GM10266 (cell line): ENCODE measurements around the gene SLC16A13.

Source experiments
- DNase-seq: peaks from one replicate; pipeline ENCODE4 v3.0.0; 2012; ENCODE audit errors: extremely low spot score
- TF ChIP-seq, protein P1 (sequence below): IDR thresholded peaks from 2 replicates; pipeline ENCODE4 v1.5.1; 2012; ENCODE audit warnings: mild to moderate bottlenecking, low read depth; ENCODE audit not compliant: control insufficient read depth, insufficient read depth; ENCODE audit errors: missing control alignments

SLC16A13 gene

DNA sequence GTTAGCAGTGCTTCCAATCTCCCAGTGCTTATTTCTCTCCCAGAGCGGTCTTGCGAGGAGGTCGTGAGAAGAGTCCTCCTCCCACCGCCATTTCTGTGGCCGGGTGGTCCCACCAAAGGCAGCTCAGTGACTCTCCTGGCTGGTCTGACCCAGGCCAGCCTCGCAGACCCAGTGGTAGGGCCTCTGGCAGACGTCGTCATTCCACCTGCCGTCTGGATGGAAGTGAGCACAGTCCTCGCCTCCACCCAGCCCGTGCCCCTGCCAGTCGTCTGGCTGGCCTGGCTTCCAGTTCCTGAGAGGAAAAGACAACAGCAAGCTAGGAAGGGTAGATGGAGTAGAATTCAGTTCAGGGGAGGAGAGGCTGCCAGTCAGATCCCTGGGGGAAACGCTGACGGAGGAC is 39.1 kb downstream of the SLC16A13 start:
- TF ChIP-seq, protein P1, sequence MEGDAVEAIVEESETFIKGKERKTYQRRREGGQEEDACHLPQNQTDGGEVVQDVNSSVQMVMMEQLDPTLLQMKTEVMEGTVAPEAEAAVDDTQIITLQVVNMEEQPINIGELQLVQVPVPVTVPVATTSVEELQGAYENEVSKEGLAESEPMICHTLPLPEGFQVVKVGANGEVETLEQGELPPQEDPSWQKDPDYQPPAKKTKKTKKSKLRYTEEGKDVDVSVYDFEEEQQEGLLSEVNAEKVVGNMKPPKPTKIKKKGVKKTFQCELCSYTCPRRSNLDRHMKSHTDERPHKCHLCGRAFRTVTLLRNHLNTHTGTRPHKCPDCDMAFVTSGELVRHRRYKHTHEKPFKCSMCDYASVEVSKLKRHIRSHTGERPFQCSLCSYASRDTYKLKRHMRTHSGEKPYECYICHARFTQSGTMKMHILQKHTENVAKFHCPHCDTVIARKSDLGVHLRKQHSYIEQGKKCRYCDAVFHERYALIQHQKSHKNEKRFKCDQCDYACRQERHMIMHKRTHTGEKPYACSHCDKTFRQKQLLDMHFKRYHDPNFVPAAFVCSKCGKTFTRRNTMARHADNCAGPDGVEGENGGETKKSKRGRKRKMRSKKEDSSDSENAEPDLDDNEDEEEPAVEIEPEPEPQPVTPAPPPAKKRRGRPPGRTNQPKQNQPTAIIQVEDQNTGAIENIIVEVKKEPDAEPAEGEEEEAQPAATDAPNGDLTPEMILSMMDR: no peak
- no peak for DNase-seq

DNA sequence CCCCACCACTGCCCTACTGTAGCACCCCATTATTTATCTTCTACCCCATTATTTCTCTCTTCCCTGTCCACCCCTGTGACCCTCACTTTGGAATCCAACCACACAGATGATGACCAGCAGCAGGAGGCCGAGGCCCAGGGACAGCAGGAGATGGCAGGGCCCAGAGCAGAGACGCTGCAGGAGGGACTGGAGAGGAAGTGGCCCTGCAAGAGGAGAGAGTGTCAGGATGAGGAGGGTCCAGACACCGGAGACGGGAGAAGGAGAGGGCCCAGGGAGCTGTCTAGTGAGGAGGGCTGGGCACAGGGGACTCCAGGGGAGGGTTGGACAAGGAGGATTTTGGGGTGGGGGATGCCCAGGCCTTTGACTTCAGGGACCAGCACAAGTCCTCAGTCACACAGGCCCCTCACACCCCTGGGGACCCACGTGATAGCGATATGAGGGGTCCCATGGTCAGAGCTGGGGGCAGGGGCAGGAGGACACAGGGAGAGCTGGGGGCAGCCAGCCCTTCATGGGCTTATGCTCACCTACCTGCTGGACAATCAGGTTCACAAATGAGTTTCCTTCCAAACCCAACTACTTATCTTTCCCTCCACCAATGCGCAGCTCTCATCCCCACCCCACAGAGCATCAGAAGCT is 42.2 kb downstream of the SLC16A13 start:
- TF ChIP-seq, protein P1: no peak
- DNase-seq: no peak

DNA sequence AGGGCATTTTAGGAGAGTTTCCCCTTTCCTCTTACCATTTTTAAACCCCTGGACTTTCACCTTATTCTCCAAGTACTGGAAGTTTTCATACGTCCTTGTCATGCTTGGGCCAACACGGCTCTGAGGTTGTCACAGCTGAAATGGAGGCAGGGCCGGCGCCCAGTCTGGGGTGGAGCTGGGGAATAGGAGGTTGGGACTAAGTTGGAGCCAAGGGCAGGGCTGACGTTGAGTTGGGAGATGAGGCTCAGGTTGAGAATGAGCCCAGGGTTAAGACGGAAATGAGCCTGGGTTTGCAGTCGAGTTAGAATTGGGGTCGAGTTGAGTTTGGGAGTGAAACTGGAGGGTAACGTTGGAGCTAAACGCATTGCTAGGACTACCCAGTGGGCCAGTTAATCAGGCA is 42.9 kb downstream of the SLC16A13 start:
- DNase-seq: no peak
- TF ChIP-seq, protein P1: no peak

DNA sequence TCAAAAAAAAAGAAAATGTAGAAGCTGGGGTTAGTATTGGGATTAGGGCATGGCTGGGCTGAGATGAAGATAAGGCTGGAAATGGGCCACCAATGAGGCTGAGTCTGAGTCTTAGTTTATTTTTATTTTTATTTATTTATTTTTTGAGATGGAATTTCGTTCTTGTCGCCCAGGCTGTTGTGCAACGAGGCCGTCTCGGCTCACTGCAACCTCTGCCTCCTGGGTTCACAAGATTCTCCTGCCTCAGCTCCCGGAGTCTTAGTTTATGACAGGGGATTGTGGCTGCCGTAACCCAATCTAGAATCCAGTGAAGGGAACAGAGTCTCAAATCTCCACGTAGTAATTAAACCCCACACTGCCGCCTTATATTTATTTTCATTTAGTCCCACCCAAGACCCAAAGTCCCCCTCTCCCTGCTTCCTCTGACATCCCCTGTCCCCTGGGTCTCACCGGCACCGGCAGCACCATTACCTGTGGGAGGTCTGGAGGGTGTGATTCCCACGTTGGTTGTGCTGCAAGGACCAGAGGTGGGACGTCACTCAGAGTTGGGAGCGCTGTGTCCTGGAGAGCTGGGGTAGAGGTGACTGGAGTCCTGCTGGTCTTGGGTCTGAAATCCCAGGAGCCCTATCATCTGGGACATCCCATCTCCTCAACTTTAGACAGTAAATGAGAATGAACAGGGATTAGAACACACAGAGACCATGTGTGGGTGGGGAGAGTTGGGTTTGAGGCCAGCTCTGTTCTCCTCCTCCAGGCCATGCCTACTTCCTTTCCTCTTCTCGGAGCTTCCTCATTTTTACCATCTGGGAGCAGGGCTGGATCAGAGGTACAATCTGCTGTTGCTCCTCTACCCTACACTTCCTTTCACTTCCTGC is 44.0 kb downstream of the SLC16A13 start, which contains the start of gene CLEC10A:
Gene CLEC10A, minus strand, starts transcription at position 671 of the 875 bp plus-strand sequence. CDS start 1,439 bp downstream, outside the sequence.
- TF ChIP-seq, protein P1: no peak
- no peak for DNase-seq

DNA sequence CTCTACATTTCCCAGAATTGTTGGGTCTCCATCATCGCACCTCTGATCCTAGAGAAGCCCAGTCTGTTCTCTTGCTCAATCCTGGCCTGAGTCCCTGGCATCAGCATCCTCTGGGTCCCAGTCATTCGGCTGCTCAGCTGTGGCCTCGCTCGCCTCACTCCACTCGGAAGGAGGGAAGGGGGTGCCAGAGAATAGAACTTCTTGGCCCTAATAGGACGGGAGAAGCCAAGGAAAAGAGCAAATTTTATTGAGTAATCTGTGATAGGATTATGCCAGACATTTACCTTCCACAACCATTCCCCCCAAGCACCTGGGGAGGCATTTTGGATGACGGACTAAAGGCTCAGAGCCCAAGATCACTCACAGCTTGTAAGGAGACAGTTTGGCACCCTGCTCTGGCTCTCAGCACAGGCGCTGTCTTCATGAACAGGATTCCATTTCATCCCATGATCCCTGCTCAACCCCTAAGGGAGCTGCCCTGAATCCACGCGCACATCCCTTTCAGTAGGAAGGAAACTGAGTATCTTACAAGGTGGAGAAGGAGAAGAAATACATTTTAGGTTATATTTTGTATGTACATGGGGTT is 44.7 kb downstream of the SLC16A13 start:
- TF ChIP-seq, protein P1: no peak
- DNase-seq: no peak

DNA sequence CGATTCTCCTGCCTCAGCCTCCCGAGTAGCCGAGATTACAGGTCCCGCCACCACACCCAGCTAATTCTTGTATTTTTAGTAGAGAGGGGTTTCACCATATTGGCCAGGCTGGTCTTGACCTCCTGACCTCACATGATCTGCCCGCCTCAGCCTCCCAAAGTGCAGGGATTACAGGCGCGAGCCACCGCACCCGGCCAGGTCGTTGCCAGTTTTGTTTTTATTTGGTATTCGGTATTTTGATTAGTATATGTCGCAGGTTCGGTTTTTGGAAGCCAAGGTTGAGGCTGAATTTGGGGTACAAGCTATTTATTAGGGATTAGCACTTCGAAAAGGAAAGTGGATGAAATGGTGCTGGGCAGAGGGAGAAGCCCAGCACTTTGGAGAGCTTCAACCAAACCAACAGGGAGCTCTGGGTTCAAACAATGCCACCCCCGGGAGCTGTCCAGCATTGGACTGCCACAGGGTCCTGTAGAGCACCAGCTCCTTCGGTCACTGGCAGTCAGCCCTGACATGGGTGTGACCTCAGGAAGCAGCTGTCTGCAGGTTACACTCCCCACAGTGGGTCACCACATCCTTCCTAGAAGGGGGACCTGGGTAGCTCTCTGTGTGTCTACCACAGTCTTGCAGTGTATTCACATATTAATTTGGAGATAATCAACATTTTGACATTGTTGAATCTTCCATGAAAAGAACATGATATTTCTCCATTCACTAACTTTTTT is 45.7 kb downstream of the SLC16A13 start:
- TF ChIP-seq, protein P1: no peak
- no peak for DNase-seq

DNA sequence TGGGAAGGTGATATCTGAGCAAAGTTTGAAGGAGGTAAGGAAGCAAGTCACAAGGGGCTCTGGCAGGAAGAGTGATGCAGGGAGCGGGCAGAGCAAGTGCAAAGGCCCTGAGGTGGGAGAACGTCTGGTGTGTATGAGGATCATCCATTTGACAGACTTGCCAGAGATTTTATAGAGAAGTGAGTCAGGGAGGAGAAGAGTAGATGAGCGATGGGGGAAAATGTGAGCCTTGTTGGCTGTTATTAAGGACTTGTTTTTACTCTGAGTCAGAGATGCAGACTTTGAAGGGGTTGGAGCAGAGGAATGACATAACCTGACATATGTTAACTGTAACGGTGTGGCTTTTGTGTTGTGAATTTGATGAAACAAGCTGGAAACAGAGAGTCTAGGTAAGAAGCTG is 47.8 kb downstream of the SLC16A13 start:
- DNase-seq: no peak
- TF ChIP-seq, protein P1: no peak
